Large intestine (tissue), 12 donors: ENCODE data around the gene TRIM48. TPM values are rescaled to one million over a fixed set of nuclear protein-coding genes. Genes with fewer than 3 reads are reported as not detected.
"Not testable (repeated sequence)": the region's sequence is repeated elsewhere in the genome, so short reads cannot be mapped to it uniquely, and the experiment has no call there.

Experiments
- DNase-seq, 2 donors: peaks; one replicate each; pipeline versions ENCODE4 v3.0.0 to v3.0.0-alpha.2; 2013
- H3K27ac ChIP-seq: one replicate; pipeline ENCODE4 v1.5.1; 2013; ENCODE audit warnings: low read length
- H3K27me3 ChIP-seq: 2 replicates; pipeline ENCODE4 v1.6.1; 2013; ENCODE audit warnings: low read length; ENCODE audit not compliant: control insufficient read depth, insufficient read depth
- H3K36me3 ChIP-seq: 2 replicates; pipeline ENCODE4 v1.6.1; 2013; ENCODE audit warnings: low read length; ENCODE audit not compliant: control insufficient read depth, insufficient read depth
- H3K4me1 ChIP-seq: one replicate; pipeline ENCODE4 v1.6.1; 2013; ENCODE audit warnings: low read length; ENCODE audit not compliant: control insufficient read depth, insufficient read depth
- H3K4me3 ChIP-seq: one replicate; pipeline ENCODE4 v1.5.1; 2013; ENCODE audit warnings: low read length
- H3K9me3 ChIP-seq: one replicate; pipeline ENCODE4 v1.6.1; 2013; ENCODE audit warnings: mild to moderate bottlenecking, low read depth, low read length, moderate library complexity; ENCODE audit not compliant: control insufficient read depth
- WGBS: methylation state at CpG from one replicate; pipeline ENCODE4 v1.1.5; 2013; ENCODE audit warnings: low lambda C conversion rate; ENCODE audit not compliant: insufficient coverage; 5-methylcytosine and 5-hydroxymethylcytosine counted together
- long read RNA-seq, 11 donors: transcript quantifications; one replicate each; lab custom pipeline, GENCODE V29; 2026
- polyA plus RNA-seq: library from polyadenylated mRNA; unstranded; fragments of 120-200 nt; gene quantifications from one replicate; pipeline ENCODE4 v1.2.1, GENCODE V29; 2013

Gene TRIM48
- polyA plus RNA-seq: not detected
- long read RNA-seq, donor 1: 0 reads
- long read RNA-seq, donor 2: 0 reads
- long read RNA-seq, donor 3: 0 reads
- long read RNA-seq, donor 4: 0 reads
- long read RNA-seq, donor 5: 0 reads
- long read RNA-seq, donor 6: 0 reads
- long read RNA-seq, donor 7: 0 reads
- long read RNA-seq, donor 8: 0 reads
- long read RNA-seq, donor 9: 0 reads
- long read RNA-seq, donor 10: 0 reads
- long read RNA-seq, donor 11: 0 reads

DNA sequence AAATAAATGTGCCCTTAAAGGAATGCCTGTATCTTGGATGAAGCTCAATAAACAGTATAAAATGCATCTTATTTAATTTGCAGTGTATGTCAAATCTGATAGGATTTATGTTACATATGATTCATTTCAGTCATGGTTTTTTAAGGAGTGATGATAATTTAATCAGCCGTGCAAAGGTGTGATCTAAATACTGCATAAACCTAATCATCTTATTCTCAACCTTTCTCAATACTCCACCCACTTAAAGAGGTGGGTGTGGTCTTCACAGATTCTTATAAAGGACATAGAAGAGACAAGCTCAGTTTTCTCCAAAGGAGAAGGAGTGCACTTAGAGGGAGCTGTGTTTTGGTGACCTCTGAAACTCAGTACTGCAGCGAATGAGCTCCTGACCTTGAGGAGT lies at the start of gene TRIM48:
Gene TRIM48, plus strand, starts transcription at position 301 of the 400 bp plus-strand sequence. CDS start 113 bp downstream, outside the sequence.
- not testable (repeated sequence) for H3K9me3 ChIP-seq, H3K27ac ChIP-seq, DNase-seq, H3K4me3 ChIP-seq, H3K27me3 ChIP-seq, H3K4me1 ChIP-seq, H3K36me3 ChIP-seq
- WGBS: 83% methylated on average over 1 of the region's 2 CpGs

- not testable (repeated sequence) for H3K36me3 ChIP-seq, H3K27me3 ChIP-seq, H3K27ac ChIP-seq, H3K9me3 ChIP-seq, H3K4me1 ChIP-seq, DNase-seq, H3K4me3 ChIP-seq
- no CpG with 5 or more reads among the region's 5 CpGs for WGBS
Measured at GRCh38 chr11:55238316-55238715, 23.6 kb upstream of the TRIM48 start.

DNA sequence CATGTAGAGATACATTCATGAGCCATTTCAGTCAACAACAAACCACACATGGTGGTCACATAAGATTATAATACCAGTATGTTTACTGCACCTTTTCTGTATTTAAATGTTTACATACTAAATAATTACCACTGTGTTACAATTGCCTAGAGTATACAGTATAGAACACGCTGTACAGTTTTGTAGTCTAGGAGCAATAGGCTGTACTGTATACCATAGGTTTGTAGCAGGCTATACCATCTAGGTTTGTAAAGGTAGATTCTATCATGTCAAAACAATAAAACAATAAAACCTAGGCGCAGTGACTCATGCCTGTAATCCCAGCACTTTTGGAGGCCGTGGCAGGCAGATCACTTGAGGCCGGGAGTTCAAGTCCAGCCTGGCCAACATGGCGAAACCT lies 1.1 kb downstream of the TRIM48 start:
- Histone ChIP-seq H3K4me3 (no peak overlapping the region), H3K36me3 (no peaks in the 10 kb centered on the region), H3K27me3 (no peaks in the 10 kb centered on the region), H3K27ac (no peak overlapping the region), H3K9me3 (peaks cover 4% of the 10 kb centered on the region), H3K4me1 (no peaks in the 10 kb centered on the region)
- no CpG with 5 or more reads among the region's 5 CpGs for WGBS
- no peak for DNase-seq

Other genes starting within 250 kb of the TRIM48 start
- 0.04 TPM for gene OR4A16, start 81.0 kb downstream of the TRIM48 start, polyA plus RNA-seq
- gene OR4A15, start 105.8 kb downstream of the TRIM48 start, polyA plus RNA-seq: not detected